Gastroesophageal sphincter (tissue), 3 donors: ENCODE results near the gene OSTM1.

Experiments
- POLR2A ChIP-seq, 2 donors: fragments of 450-650 bp; IDR thresholded peaks; one replicate each; pipeline ENCODE4 v1.6.1; 2017; ENCODE audit warnings: antibody characterized with exemption in 2 of 2, mild to moderate bottlenecking in 2 of 2, moderate library complexity in 1 of 2
- POLR2AphosphoS5 ChIP-seq: sonication (generic); formaldehyde crosslinking; IDR thresholded peaks from one replicate; pipeline ENCODE4 v1.6.1; 2017; ENCODE audit warnings: antibody characterized with exemption
- TF ChIP-seq, protein P1 (sequence below), 4 experiments: fragments of 200-600 bp in 2 of 4; fragments of 450-650 bp in 2 of 4; sonication (generic) in 1 of 4; IDR thresholded peaks; one replicate each; pipeline ENCODE4 v1.5.1; 2017 to 2019; ENCODE audit warnings: antibody characterized with exemption in 4 of 4, mild to moderate bottlenecking in 2 of 4, moderate library complexity in 2 of 4

- no peak for TF ChIP-seq POLR2A (IDR thresholded peaks at IDR 0.05)
- TF ChIP-seq, protein P1, sequence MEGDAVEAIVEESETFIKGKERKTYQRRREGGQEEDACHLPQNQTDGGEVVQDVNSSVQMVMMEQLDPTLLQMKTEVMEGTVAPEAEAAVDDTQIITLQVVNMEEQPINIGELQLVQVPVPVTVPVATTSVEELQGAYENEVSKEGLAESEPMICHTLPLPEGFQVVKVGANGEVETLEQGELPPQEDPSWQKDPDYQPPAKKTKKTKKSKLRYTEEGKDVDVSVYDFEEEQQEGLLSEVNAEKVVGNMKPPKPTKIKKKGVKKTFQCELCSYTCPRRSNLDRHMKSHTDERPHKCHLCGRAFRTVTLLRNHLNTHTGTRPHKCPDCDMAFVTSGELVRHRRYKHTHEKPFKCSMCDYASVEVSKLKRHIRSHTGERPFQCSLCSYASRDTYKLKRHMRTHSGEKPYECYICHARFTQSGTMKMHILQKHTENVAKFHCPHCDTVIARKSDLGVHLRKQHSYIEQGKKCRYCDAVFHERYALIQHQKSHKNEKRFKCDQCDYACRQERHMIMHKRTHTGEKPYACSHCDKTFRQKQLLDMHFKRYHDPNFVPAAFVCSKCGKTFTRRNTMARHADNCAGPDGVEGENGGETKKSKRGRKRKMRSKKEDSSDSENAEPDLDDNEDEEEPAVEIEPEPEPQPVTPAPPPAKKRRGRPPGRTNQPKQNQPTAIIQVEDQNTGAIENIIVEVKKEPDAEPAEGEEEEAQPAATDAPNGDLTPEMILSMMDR (IDR thresholded peaks at IDR 0.05) = no peak
- no peak for TF ChIP-seq POLR2AphosphoS5
Observed at GRCh38 chr6:108051481-108051880, 23.1 kb downstream of the OSTM1 start.
